ENCODE results near the gene ABLIM3. TPM values are rescaled to one million over a fixed set of nuclear protein-coding genes. Genes with fewer than 3 reads are reported as not detected.

ABLIM3 gene
- total and polyA plus RNA-seq, 2 of the 13 experiments (the other 11 are each of a cell fraction or from before 2014, with no cell fraction given) = 0.53 to 6.3 TPM

DNA sequence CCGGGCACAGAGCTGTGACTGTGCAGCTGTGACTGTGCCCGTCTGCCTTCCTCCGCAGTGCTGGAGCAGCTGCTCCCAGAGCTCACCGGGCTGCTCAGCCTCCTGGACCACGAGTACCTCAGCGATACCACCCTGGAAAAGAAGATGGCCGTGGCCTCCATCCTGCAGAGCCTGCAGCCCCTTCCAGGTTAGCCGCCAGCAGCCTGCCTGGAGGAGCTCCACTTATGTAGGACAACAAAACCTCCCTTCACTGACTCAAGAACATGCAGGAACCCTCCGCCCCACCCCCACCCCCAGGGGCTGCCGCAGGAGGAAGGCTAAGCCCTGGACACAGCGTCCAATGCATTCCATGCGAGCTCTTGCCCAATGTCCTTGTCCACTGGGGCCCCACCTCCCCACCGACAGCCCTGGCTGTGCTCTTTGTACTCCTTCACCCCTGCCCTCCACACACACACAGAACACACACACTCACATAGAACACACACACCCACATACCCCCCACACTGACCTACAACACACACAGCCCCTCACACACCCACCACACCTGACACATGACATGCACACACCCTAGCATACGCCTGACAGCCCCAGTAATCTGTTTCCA is 158.3 kb downstream of the ABLIM3 start (continued):
- TF ChIP-seq ATF6 (CRISPR knock-in tag; conservative IDR thresholded peaks at IDR 0.05) (no peak), PBX2 (CRISPR knock-in tag; IDR thresholded peaks at IDR 0.05) (no peak), CERS6 (CRISPR knock-in tag; IDR thresholded peaks at IDR 0.05) (no peak), ZNF431 (CRISPR knock-in tag; IDR thresholded peaks at IDR 0.05; ENCODE audit: borderline replicate concordance, low read depth) (no peak), PLRG1 (conservative IDR thresholded peaks at IDR 0.05) (no peak), ZKSCAN1 (IDR thresholded peaks at IDR 0.05; ENCODE audit: low read length) (no peak), MIER2 (CRISPR knock-in tag; IDR thresholded peaks at IDR 0.05) (no peak), GATAD2A (CRISPR knock-in tag; IDR thresholded peaks at IDR 0.05) (peak; percentile 66; the same call in 1 of the 2 replicates), EEA1 (CRISPR knock-in tag; IDR thresholded peaks at IDR 0.05; ENCODE audit: borderline replicate concordance) (no peak), RARA (CRISPR knock-in tag; IDR thresholded peaks at IDR 0.05) (peak; percentile 66), ZNF614 (CRISPR knock-in tag; IDR thresholded peaks at IDR 0.05; ENCODE audit: borderline replicate concordance) (peak; percentile 36; the same call in 1 of the 2 replicates), KDM6A (CRISPR knock-in tag; IDR thresholded peaks at IDR 0.05; ENCODE audit: low read depth) (peak; percentile 69), ZNF331 (CRISPR knock-in tag; IDR thresholded peaks at IDR 0.05) (0 out of 2 replicates have a peak, but pooled peaks have one; percentile 17), NR2F2 (IDR thresholded peaks at IDR 0.05; ENCODE audit: borderline replicate concordance, low read depth) (peak; percentile 43; the same call in 1 of the 2 replicates), ZNF878 (CRISPR knock-in tag; IDR thresholded peaks at IDR 0.05) (no peak), PAWR (CRISPR knock-in tag; IDR thresholded peaks at IDR 0.05; ENCODE audit: borderline replicate concordance) (no peak), GMEB2 (CRISPR knock-in tag; IDR thresholded peaks at IDR 0.05; ENCODE audit: low read depth) (no peak), MLLT10 (CRISPR knock-in tag; IDR thresholded peaks at IDR 0.05) (no peak), ZFP37 (CRISPR knock-in tag; IDR thresholded peaks at IDR 0.05; ENCODE audit: borderline replicate concordance) (no peak), SMAD9 (CRISPR knock-in tag; IDR thresholded peaks at IDR 0.05) (no peak), RELA (CRISPR knock-in tag; IDR thresholded peaks at IDR 0.05) (no peak)
- TF ChIP-seq, protein P1, sequence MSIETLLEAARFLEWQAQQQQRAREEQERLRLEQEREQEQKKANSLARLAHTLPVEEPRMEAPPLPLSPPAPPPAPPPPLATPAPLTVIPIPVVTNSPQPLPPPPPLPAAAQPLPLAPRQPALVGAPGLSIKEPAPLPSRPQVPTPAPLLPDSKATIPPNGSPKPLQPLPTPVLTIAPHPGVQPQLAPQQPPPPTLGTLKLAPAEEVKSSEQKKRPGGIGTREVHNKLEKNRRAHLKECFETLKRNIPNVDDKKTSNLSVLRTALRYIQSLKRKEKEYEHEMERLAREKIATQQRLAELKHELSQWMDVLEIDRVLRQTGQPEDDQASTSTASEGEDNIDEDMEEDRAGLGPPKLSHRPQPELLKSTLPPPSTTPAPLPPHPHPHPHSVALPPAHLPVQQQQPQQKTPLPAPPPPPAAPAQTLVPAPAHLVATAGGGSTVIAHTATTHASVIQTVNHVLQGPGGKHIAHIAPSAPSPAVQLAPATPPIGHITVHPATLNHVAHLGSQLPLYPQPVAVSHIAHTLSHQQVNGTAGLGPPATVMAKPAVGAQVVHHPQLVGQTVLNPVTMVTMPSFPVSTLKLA (IDR thresholded peaks at IDR 0.05) = no peak
- TF ChIP-seq, protein P2, sequence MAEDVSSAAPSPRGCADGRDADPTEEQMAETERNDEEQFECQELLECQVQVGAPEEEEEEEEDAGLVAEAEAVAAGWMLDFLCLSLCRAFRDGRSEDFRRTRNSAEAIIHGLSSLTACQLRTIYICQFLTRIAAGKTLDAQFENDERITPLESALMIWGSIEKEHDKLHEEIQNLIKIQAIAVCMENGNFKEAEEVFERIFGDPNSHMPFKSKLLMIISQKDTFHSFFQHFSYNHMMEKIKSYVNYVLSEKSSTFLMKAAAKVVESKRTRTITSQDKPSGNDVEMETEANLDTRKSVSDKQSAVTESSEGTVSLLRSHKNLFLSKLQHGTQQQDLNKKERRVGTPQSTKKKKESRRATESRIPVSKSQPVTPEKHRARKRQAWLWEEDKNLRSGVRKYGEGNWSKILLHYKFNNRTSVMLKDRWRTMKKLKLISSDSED (CRISPR knock-in tag; IDR thresholded peaks at IDR 0.05) = no peak
- TF ChIP-seq, protein P3, sequence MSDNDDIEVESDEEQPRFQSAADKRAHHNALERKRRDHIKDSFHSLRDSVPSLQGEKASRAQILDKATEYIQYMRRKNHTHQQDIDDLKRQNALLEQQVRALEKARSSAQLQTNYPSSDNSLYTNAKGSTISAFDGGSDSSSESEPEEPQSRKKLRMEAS (IDR thresholded peaks at IDR 0.05) = peak; percentile 42
